ENCODE results near the gene TAF4.
"Not testable (repeated sequence)": the region's sequence is repeated elsewhere in the genome, so short reads cannot be mapped to it uniquely, and the experiment has no call there.

Gene TAF4

DNA sequence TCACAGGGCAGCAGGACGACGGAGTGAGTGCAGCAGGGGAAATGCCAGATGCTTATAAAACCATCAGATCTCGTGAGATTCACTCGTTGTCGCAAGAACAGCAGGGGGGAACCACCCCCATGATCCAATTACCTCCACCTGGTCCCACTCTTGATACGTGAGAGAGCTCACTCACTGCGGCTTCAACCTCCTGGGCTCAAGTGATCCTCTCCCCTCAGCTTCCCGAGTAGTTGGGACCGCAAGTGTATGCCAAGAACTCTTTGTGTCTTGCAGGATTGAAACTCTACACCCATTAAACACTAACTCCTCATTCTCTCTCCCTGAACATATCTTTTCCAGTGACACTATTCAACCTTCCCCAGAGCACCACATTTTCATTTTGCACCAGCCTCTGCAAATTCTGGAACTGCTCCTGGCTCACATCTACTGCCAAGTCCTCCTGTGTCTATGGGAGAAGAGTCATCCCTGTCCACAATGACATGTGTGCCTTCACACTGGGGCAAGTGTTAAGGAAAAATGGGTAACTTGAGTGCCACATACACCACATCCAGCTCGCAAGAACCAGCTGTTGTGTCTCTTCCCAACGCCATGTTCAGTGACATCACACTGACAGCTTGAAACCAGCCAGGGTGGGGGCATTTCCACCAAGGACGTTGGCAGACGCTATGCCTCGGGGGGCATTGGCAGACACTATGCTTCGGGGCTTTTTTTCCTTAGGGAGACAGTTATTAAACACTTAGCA lies 14.7 kb upstream of the TAF4 start:
- Histone ChIP-seq H3K4me1 (ENCODE audit: control insufficient read depth in 1 of 2, insufficient read depth in 2 of 2, low read length in 2 of 2) (no peaks in the 10 kb centered on the region), H3K36me3 (ENCODE audit: control insufficient read depth in 1 of 2, insufficient read depth in 2 of 2, low read length in 2 of 2) (no peaks in the 10 kb centered on the region), H3K9me3 (ENCODE audit: control insufficient read depth in 1 of 2, low read length in 2 of 2) (peaks cover 9 to 13% of the 10 kb centered on the region in 2 donors), H3K4me3 (ENCODE audit: low read depth in 1 of 2, low read length in 2 of 2) (no peak overlapping the region), H3K27ac (ENCODE audit: low read depth, low read length) (no peak overlapping the region), H3K9ac (ENCODE audit: low read depth in 1 of 2, low read length in 2 of 2) (no peak overlapping the region), H3K27me3 (ENCODE audit: control insufficient read depth in 1 of 2, insufficient read depth in 2 of 2, low read length in 2 of 2) (peaks cover 0 to 2% of the 10 kb centered on the region in 2 donors)

DNA sequence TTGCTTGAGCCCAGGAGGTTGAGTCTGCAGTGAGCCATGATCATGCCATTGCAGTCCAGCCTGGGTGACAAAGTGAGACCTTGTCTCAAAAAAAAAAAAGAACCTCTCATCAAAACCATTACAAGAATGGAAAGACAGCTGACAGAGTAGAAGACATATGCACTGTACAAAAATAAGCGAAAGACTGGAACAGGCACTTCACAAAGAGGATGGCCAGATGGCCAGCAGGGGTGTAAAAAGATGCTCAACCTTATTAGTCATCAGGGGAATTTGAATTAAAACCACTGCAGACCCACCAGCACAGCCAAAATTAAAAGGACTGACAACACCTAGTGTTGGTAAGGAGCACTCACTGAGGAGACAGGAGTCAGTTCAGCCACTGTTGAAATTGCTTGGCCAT lies 13.5 kb upstream of the TAF4 start:
- no peaks in the 10 kb centered on the region for H3K4me1 ChIP-seq (ENCODE audit: control insufficient read depth in 1 of 2, insufficient read depth in 2 of 2, low read length in 2 of 2)
- no peak overlapping the region for H3K27ac ChIP-seq (ENCODE audit: low read depth, low read length)
- H3K9ac ChIP-seq (ENCODE audit: low read depth in 1 of 2, low read length in 2 of 2): no peak overlapping the region
- H3K9me3 ChIP-seq (ENCODE audit: control insufficient read depth in 1 of 2, low read length in 2 of 2): peaks cover 11 to 21% of the 10 kb centered on the region in 2 donors
- no peaks in the 10 kb centered on the region for H3K36me3 ChIP-seq (ENCODE audit: control insufficient read depth in 1 of 2, insufficient read depth in 2 of 2, low read length in 2 of 2)
- H3K27me3 ChIP-seq (ENCODE audit: control insufficient read depth in 1 of 2, insufficient read depth in 2 of 2, low read length in 2 of 2): peaks cover 0 to 2% of the 10 kb centered on the region in 2 donors
- H3K4me3 ChIP-seq (ENCODE audit: low read depth in 1 of 2, low read length in 2 of 2): no peak overlapping the region

DNA sequence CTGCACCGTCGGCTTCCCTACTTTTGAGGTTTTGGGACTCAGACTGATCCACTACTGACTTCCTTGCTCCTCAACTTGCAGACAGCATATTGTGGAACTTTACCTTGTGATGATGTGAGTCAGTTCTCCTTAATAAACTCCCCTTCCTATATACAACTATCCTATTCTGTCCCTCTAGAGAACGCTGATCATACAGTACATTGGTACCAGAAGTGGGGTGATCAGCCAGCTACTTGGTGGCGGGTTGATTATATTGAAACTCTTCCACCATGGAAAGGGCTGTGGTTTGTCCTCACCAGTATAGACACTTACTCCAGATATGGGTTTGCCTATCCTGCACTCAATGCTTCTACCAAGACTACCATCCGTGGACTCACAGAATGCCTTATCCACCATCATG lies 7.6 kb upstream of the TAF4 start:
- H3K9me3 ChIP-seq (ENCODE audit: control insufficient read depth in 1 of 2, low read length in 2 of 2): peaks cover 20 to 31% of the 10 kb centered on the region in 2 donors
- H3K4me3 ChIP-seq (ENCODE audit: low read depth in 1 of 2, low read length in 2 of 2): no peak overlapping the region
- peaks cover 19 to 22% of the 10 kb centered on the region in 2 donors for H3K4me1 ChIP-seq (ENCODE audit: control insufficient read depth in 1 of 2, insufficient read depth in 2 of 2, low read length in 2 of 2)
- H3K27ac ChIP-seq (ENCODE audit: low read depth, low read length): no peak overlapping the region
- no peaks in the 10 kb centered on the region for H3K27me3 ChIP-seq (ENCODE audit: control insufficient read depth in 1 of 2, insufficient read depth in 2 of 2, low read length in 2 of 2)
- H3K36me3 ChIP-seq (ENCODE audit: control insufficient read depth in 1 of 2, insufficient read depth in 2 of 2, low read length in 2 of 2): no peaks in the 10 kb centered on the region
- no peak overlapping the region for H3K9ac ChIP-seq (ENCODE audit: low read depth in 1 of 2, low read length in 2 of 2)

DNA sequence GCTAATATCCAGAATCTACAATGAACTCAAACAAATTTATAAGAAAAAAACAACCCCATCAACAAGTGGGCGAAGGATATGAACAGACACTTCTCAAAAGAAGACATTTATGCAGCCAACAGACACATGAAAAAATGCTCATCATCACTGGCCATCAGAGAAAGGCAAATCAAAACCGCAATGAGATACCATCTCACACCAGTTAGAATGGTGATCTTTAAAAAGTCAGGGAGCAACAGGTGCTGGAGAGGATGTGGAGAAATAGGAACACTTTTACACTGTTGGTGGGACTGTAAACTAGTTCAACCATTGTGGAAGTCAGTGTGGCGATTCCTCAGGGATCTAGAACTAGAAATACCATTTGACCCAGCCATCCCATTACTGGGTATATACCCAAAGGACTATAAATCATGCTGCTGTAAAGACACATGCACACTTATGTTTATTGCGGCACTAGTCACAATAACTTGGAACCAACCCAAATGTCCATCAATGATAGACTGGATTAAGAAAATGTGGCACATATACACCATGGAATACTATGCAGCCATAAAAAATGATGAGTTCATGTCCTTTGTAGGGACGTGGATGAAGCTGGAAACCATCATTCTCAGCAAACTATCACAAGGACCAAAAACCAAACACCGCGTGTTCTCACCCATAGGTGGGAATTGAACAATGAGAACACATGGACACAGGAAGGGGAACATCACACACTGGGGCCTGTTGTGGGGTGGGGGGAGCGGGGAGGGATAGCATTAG lies 6.2 kb upstream of the TAF4 start:
- not testable (repeated sequence) for H3K9ac ChIP-seq (ENCODE audit: low read depth in 1 of 2, low read length in 2 of 2)
- peaks cover 20 to 25% of the 10 kb centered on the region in 2 donors for H3K9me3 ChIP-seq (ENCODE audit: control insufficient read depth in 1 of 2, low read length in 2 of 2)
- H3K4me1 ChIP-seq (ENCODE audit: control insufficient read depth in 1 of 2, insufficient read depth in 2 of 2, low read length in 2 of 2): peaks cover 29 to 32% of the 10 kb centered on the region in 2 donors

DNA sequence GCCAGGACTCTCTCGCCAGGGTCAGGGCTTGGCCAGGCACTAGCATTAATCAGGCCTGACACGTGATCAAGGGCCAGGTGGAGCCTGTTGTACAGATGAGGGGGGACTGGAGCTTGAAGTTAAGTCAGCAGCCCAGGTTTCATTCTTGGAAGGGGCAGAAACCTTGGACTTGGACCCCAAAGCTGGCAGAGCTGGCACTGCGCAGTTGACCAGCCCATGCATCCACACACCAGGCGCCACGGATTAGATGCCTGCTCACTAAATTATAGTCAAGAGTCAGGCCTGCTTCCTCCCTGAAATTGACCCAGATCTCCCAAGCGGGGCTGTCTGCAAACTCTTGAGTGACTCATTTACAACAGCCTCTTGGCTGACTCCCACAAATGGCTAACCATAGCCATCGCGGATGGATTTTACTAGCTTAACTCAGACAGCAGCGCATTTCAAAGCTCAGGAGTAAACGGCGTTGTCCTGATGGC lies 4.1 kb upstream of the TAF4 start:
- no peak overlapping the region for H3K9ac ChIP-seq (ENCODE audit: low read depth in 1 of 2, low read length in 2 of 2)

More for the DNA sequence above, 6.2 kb upstream of the TAF4 start:
- not testable (repeated sequence) for H3K27ac ChIP-seq (ENCODE audit: low read depth, low read length); H3K4me3 ChIP-seq (ENCODE audit: low read depth in 1 of 2, low read length in 2 of 2); H3K27me3 ChIP-seq (ENCODE audit: control insufficient read depth in 1 of 2, insufficient read depth in 2 of 2, low read length in 2 of 2); H3K36me3 ChIP-seq (ENCODE audit: control insufficient read depth in 1 of 2, insufficient read depth in 2 of 2, low read length in 2 of 2)

DNA sequence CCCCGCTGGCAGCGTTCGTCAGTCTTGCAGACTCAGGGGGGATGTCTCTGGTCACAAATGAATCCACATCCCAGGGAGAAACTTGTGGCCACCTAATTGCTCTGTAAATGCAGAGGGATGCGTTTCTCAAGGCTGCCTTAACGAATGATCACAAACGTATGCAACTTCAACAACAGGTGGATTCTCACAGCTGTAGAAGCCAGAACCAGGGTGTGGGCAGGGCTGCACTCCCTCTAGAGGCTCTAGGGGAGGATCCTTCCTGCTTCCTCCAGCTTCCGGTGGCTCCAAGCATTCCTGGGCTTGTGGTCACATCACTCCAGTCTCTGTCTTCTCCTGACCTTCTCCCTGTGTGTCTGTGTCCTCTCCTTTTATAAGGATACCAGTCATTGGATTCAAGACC lies 3.3 kb upstream of the TAF4 start:
- H3K36me3 ChIP-seq (ENCODE audit: control insufficient read depth in 1 of 2, insufficient read depth in 2 of 2, low read length in 2 of 2): no peaks in the 10 kb centered on the region
- no peak overlapping the region for H3K9ac ChIP-seq (ENCODE audit: low read depth in 1 of 2, low read length in 2 of 2)
- peaks cover 33 to 39% of the 10 kb centered on the region in 2 donors for H3K4me1 ChIP-seq (ENCODE audit: control insufficient read depth in 1 of 2, insufficient read depth in 2 of 2, low read length in 2 of 2)
- H3K9me3 ChIP-seq (ENCODE audit: control insufficient read depth in 1 of 2, low read length in 2 of 2): peaks cover 10 to 11% of the 10 kb centered on the region in 2 donors
- H3K27ac ChIP-seq (ENCODE audit: low read depth, low read length): no peak overlapping the region
- no peaks in the 10 kb centered on the region for H3K27me3 ChIP-seq (ENCODE audit: control insufficient read depth in 1 of 2, insufficient read depth in 2 of 2, low read length in 2 of 2)
- no peak overlapping the region for H3K4me3 ChIP-seq (ENCODE audit: low read depth in 1 of 2, low read length in 2 of 2)

More for the DNA sequence above, 4.1 kb upstream of the TAF4 start:
- H3K4me1 ChIP-seq (ENCODE audit: control insufficient read depth in 1 of 2, insufficient read depth in 2 of 2, low read length in 2 of 2): peaks cover 33 to 35% of the 10 kb centered on the region in 2 donors
- H3K9me3 ChIP-seq (ENCODE audit: control insufficient read depth in 1 of 2, low read length in 2 of 2): peaks cover 12% of the 10 kb centered on the region in 2 donors
- H3K4me3 ChIP-seq (ENCODE audit: low read depth in 1 of 2, low read length in 2 of 2): peak overlapping the region in 1 of 2 donors; percentile 25
- no peaks in the 10 kb centered on the region for H3K27me3 ChIP-seq (ENCODE audit: control insufficient read depth in 1 of 2, insufficient read depth in 2 of 2, low read length in 2 of 2)
- H3K27ac ChIP-seq (ENCODE audit: low read depth, low read length): peak overlapping the region; percentile 17
- no peaks in the 10 kb centered on the region for H3K36me3 ChIP-seq (ENCODE audit: control insufficient read depth in 1 of 2, insufficient read depth in 2 of 2, low read length in 2 of 2)

DNA sequence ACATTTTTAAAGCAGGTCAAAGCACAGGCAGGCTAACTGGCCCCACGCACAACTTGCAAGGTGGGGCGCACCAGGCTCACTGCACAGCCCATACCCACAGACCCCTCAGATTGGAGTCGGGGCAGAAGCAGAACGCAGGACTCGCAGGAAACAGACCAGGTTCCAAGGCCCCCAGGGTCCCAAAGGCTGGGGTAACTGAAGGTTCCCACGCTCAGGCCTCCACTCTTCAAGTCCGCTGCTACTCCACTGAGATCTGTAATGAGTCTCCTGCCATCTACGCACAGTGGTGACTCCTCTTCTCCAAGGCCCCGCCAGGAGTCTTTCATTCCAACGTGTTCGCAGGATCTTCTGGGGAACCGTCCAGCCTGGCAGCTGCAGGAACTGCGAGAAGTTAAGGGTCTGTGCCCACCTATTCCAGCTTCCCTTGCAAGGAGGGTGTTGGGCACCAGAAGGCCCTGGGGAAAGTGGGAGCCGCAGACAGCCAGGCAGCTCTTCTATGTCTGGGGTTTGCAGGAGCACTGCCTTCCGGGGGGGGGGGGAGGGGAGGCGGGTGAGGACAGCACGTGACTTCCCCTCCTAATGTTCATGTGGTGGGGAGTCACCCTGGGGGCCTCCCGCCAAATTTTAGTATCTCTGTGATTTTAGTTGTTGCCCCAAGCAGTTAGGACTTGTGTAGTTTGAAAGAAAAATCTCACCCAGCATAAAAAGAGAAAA lies 2.0 kb upstream of the TAF4 start:
- H3K9me3 ChIP-seq (ENCODE audit: control insufficient read depth in 1 of 2, low read length in 2 of 2): no peaks in the 10 kb centered on the region
- H3K36me3 ChIP-seq (ENCODE audit: control insufficient read depth in 1 of 2, insufficient read depth in 2 of 2, low read length in 2 of 2): no peaks in the 10 kb centered on the region
- H3K9ac ChIP-seq (ENCODE audit: low read depth in 1 of 2, low read length in 2 of 2): peak overlapping the region; percentile 51 to 72
- H3K27ac ChIP-seq (ENCODE audit: low read depth, low read length): peak overlapping the region; percentile 44
- peaks cover 44 to 50% of the 10 kb centered on the region in 2 donors for H3K4me1 ChIP-seq (ENCODE audit: control insufficient read depth in 1 of 2, insufficient read depth in 2 of 2, low read length in 2 of 2)
- no peaks in the 10 kb centered on the region for H3K27me3 ChIP-seq (ENCODE audit: control insufficient read depth in 1 of 2, insufficient read depth in 2 of 2, low read length in 2 of 2)
- H3K4me3 ChIP-seq (ENCODE audit: low read depth in 1 of 2, low read length in 2 of 2): peak overlapping the region; percentile 60 to 76

DNA sequence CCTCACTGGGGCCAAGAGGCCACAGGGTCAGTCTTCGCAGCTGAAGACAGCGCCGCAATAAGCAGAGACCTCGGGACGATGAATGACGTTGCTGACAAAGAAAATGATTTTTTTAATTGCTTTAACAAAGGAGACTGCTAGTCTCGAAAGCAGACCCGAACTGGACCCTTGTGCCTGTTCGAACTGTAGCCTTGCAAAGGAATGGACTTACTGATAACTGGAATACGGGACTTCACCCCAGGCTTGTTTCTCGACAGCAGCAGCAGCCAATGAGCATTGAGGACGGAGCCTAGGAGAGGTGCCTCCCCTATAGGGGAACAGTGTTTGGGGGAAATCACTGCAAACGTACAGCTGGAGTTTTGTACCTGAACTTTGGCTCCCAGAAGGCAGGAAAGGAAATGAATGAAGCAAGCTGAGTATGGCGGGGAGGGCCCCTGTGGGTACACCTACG lies 1.3 kb upstream of the TAF4 start:
- no peaks in the 10 kb centered on the region for H3K9me3 ChIP-seq (ENCODE audit: control insufficient read depth in 1 of 2, low read length in 2 of 2)
- peak overlapping the region; percentile 51 to 72 for H3K9ac ChIP-seq (ENCODE audit: low read depth in 1 of 2, low read length in 2 of 2)
- peaks cover 44 to 50% of the 10 kb centered on the region in 2 donors for H3K4me1 ChIP-seq (ENCODE audit: control insufficient read depth in 1 of 2, insufficient read depth in 2 of 2, low read length in 2 of 2)

DNA sequence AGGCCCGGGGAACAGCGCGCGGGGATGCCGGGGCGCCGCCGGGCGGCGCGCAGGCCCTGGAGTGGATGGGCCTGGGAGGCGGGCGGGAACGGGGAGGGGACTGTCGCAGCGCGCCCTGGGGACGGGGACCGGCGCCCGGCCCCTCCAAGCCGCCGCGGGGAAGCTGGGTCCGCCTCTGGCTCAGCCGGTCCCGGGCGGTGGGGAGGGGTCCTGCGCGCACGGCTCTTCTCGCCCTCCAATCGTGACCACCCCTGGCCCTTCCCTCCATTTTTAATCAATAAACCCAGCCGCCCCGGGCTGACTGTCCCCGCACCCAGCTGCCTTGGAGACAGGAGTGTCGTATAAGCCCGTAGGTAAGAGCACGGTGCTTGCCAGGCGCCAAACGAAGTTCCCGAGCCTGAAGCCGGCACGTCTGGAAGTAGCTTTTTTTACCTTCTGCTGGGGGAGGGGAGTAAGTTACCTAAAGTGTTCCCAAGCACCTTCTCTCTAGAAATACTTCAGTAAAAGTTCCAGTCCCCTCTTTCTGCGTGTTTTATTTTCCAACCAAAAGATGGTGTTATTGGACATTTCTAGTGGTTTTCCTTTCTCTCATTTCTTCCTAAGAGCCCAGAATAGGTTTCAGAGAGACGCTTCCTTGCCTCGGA lies 780 bp upstream of the TAF4 start:
- Histone ChIP-seq H3K27ac (ENCODE audit: low read depth, low read length) (peak overlapping the region; percentile 86), H3K4me1 (ENCODE audit: control insufficient read depth in 1 of 2, insufficient read depth in 2 of 2, low read length in 2 of 2) (peaks cover 44 to 50% of the 10 kb centered on the region in 2 donors), H3K9me3 (ENCODE audit: control insufficient read depth in 1 of 2, low read length in 2 of 2) (no peaks in the 10 kb centered on the region), H3K36me3 (ENCODE audit: control insufficient read depth in 1 of 2, insufficient read depth in 2 of 2, low read length in 2 of 2) (peaks cover 0 to 4% of the 10 kb centered on the region in 2 donors), H3K9ac (ENCODE audit: low read depth in 1 of 2, low read length in 2 of 2) (peak overlapping the region; percentile 51 to 72), H3K27me3 (ENCODE audit: control insufficient read depth in 1 of 2, insufficient read depth in 2 of 2, low read length in 2 of 2) (no peaks in the 10 kb centered on the region), H3K4me3 (ENCODE audit: low read depth in 1 of 2, low read length in 2 of 2) (peak overlapping the region; percentile 60 to 76)

More for the DNA sequence above, 1.3 kb upstream of the TAF4 start:
- Histone ChIP-seq H3K27me3 (ENCODE audit: control insufficient read depth in 1 of 2, insufficient read depth in 2 of 2, low read length in 2 of 2) (no peaks in the 10 kb centered on the region), H3K4me3 (ENCODE audit: low read depth in 1 of 2, low read length in 2 of 2) (peak overlapping the region; percentile 60 to 76), H3K36me3 (ENCODE audit: control insufficient read depth in 1 of 2, insufficient read depth in 2 of 2, low read length in 2 of 2) (no peaks in the 10 kb centered on the region), H3K27ac (ENCODE audit: low read depth, low read length) (peak overlapping the region; percentile 86)

All from duodenal mucosa (tissue), 2 donors.